ENCODE results near the gene ITGB1BP1. TPM values are rescaled to one million over a fixed set of nuclear protein-coding genes. Genes with fewer than 3 reads are reported as not detected.

Gene ITGB1BP1
- total RNA-seq, 4 donors from 2014 or later: 22.8 to 46.2 (median 29.2) TPM

GRCh38 chr2:9359463-9359862 is 63.9 kb downstream of the ITGB1BP1 start:
- TF ChIP-seq CTCF (IDR thresholded peaks at IDR 0.05) (no peak), POLR2A (IDR thresholded peaks at IDR 0.05) (no peak)
- Histone ChIP-seq H3K4me3 (no peak overlapping the region), H3K27me3 (no peaks in the 10 kb centered on the region), H3K36me3 (peaks cover 0 to 66% (median 0%) of the 10 kb centered on the region in 3 donors), H3K4me1 (no peaks in the 10 kb centered on the region), H3K9me3 (no peaks in the 10 kb centered on the region), H3K27ac (no peak overlapping the region)
- DNase-seq: no peak

- no peak overlapping the region for H3K27ac ChIP-seq
- peaks cover 0 to 68% (median 0%) of the 10 kb centered on the region in 3 donors for H3K36me3 ChIP-seq
- no peak for TF ChIP-seq POLR2A (IDR thresholded peaks at IDR 0.05)
- no peak for TF ChIP-seq CTCF (IDR thresholded peaks at IDR 0.05)
- no peaks in the 10 kb centered on the region for H3K4me1 ChIP-seq
- no peaks in the 10 kb centered on the region for H3K27me3 ChIP-seq
- H3K4me3 ChIP-seq: no peak overlapping the region
- DNase-seq: no peak
- H3K9me3 ChIP-seq: no peaks in the 10 kb centered on the region
Measured at GRCh38 chr2:9358846-9359245, 64.5 kb downstream of the ITGB1BP1 start.

- Histone ChIP-seq H3K27me3 (no peaks in the 10 kb centered on the region), H3K4me3 (no peak overlapping the region), H3K4me1 (no peaks in the 10 kb centered on the region), H3K27ac (no peak overlapping the region), H3K9me3 (no peaks in the 10 kb centered on the region), H3K36me3 (peaks cover 0 to 77% (median 0%) of the 10 kb centered on the region in 3 donors)
- DNase-seq: no peak
- TF ChIP-seq CTCF (IDR thresholded peaks at IDR 0.05) (no peak), POLR2A (IDR thresholded peaks at IDR 0.05) (no peak)
Measured at GRCh38 chr2:9356261-9356660, 67.1 kb downstream of the ITGB1BP1 start.

- Histone ChIP-seq H3K27me3 (no peaks in the 10 kb centered on the region), H3K9me3 (no peaks in the 10 kb centered on the region), H3K27ac (no peak overlapping the region), H3K36me3 (peaks cover 0 to 81% (median 0%) of the 10 kb centered on the region in 3 donors), H3K4me3 (no peak overlapping the region), H3K4me1 (no peaks in the 10 kb centered on the region)
- no peak for TF ChIP-seq POLR2A (IDR thresholded peaks at IDR 0.05)
- no peak for TF ChIP-seq CTCF (IDR thresholded peaks at IDR 0.05)
- DNase-seq: no peak
Measured at GRCh38 chr2:9355716-9356115, 67.6 kb downstream of the ITGB1BP1 start.

GRCh38 chr2:9355270-9355669 is 68.1 kb downstream of the ITGB1BP1 start:
- H3K4me3 ChIP-seq: no peak overlapping the region
- no peak for TF ChIP-seq POLR2A (IDR thresholded peaks at IDR 0.05)
- no peak for TF ChIP-seq CTCF (IDR thresholded peaks at IDR 0.05)
- H3K27me3 ChIP-seq: no peaks in the 10 kb centered on the region
- no peak for DNase-seq
- no peak overlapping the region for H3K27ac ChIP-seq
- no peaks in the 10 kb centered on the region for H3K4me1 ChIP-seq
- H3K36me3 ChIP-seq: peaks cover 0 to 84% (median 0%) of the 10 kb centered on the region in 3 donors
- H3K9me3 ChIP-seq: no peaks in the 10 kb centered on the region

- Histone ChIP-seq H3K36me3 (peaks cover 0 to 77% (median 0%) of the 10 kb centered on the region in 3 donors), H3K4me3 (no peak overlapping the region)
- DNase-seq: no peak
Measured at GRCh38 chr2:9354318-9354717, 69.0 kb downstream of the ITGB1BP1 start.

More at GRCh38 chr2:9354318-9354717, 69.0 kb downstream of the ITGB1BP1 start:
- TF ChIP-seq CTCF (IDR thresholded peaks at IDR 0.05) (no peak), POLR2A (IDR thresholded peaks at IDR 0.05) (no peak)
- H3K4me1 ChIP-seq: no peaks in the 10 kb centered on the region
- no peaks in the 10 kb centered on the region for H3K9me3 ChIP-seq
- H3K27me3 ChIP-seq: no peaks in the 10 kb centered on the region
- no peak overlapping the region for H3K27ac ChIP-seq

All from Peyer's patch (tissue), 4 donors.